Naive thymus-derived CD4-positive, alpha-beta T cell (primary cell): ENCODE measurements around the gene CDK5. TPM values are rescaled to one million over a fixed set of nuclear protein-coding genes. Genes with fewer than 3 reads are reported as not detected.
"Not testable (repeated sequence)": the region's sequence is repeated elsewhere in the genome, so short reads cannot be mapped to it uniquely, and the experiment has no call there.

Source experiments
- ATAC-seq: fragments of 150-1000 bp; cut with Tn5 transposase; 2 replicates; pipeline ENCODE4 v1.10.0; 2021; ENCODE audit warnings: mild to moderate bottlenecking, moderate library complexity
- CTCF ChIA-PET: fragments of 350-600 bp; sonication (Branson Sonifier 250); formaldehyde crosslinking; loops from one replicate; lab custom pipeline; 2021; ENCODE audit warnings: antibody characterized with exemption; lab: Charles Lee
- POLR2A ChIA-PET: fragments of 350-600 bp; sonication (Branson Sonifier 250); formaldehyde crosslinking; loops from one replicate; lab custom pipeline; 2021; ENCODE audit warnings: antibody characterized with exemption, inconsistent platforms; lab: Charles Lee
- DNase-seq, 9 donors: peaks; one replicate each; pipeline versions ENCODE4 v3.0.0 to v3.0.0-alpha.2; 2020 to 2022; ENCODE audit warnings: mixed read lengths in 1 of 9
- H3K27ac ChIP-seq: one replicate; pipeline ENCODE4 v1.7.0; 2013; ENCODE audit warnings: mild to moderate bottlenecking, low read depth, low read length, moderate library complexity
- H3K27me3 ChIP-seq, 2 donors: one replicate each; pipeline ENCODE4 v1.7.0; 2013; ENCODE audit warnings: low read length in 2 of 2, mild to moderate bottlenecking in 2 of 2, moderate library complexity in 2 of 2; ENCODE audit not compliant: control insufficient read depth in 2 of 2, insufficient read depth in 2 of 2
- H3K36me3 ChIP-seq, 3 experiments: 1 replicate in 2 of 3; 2 replicates in 1 of 3; pipeline ENCODE4 v1.7.0; 2013; ENCODE audit warnings: low read length in 3 of 3, mild to moderate bottlenecking in 3 of 3, moderate library complexity in 1 of 3; ENCODE audit not compliant: insufficient read depth in 3 of 3, control insufficient read depth in 2 of 3
- H3K4me1 ChIP-seq, 2 donors: one replicate each; pipeline ENCODE4 v1.7.0; 2013; ENCODE audit warnings: low read length in 2 of 2, mild to moderate bottlenecking in 2 of 2, moderate library complexity in 1 of 2; ENCODE audit not compliant: control insufficient read depth in 2 of 2, insufficient read depth in 2 of 2
- H3K4me3 ChIP-seq: 2 replicates; pipeline ENCODE4 v1.7.0; 2013; ENCODE audit warnings: mild to moderate bottlenecking, low read length
- H3K9me3 ChIP-seq, 3 experiments: 1 replicate in 2 of 3; 2 replicates in 1 of 3; pipeline ENCODE4 v1.7.0; 2013; ENCODE audit warnings: low read length in 3 of 3; ENCODE audit not compliant: control insufficient read depth in 2 of 3
- H3K27ac Mint-ChIP-seq, 9 donors: one replicate each; pipeline ENCODE4 v1.8.0; 2020 to 2022; ENCODE audit warnings: mixed read lengths in 9 of 9, mild to moderate bottlenecking in 8 of 9, moderate library complexity in 5 of 9, inconsistent platforms in 2 of 9
- H3K27me3 Mint-ChIP-seq, 5 donors: one replicate each; pipeline ENCODE4 v1.8.0; 2021 to 2022; ENCODE audit warnings: mixed read lengths in 5 of 5, mild to moderate bottlenecking in 1 of 5
- H3K36me3 Mint-ChIP-seq, 5 donors: one replicate each; pipeline ENCODE4 v1.8.0; 2020 to 2022; ENCODE audit warnings: mixed read lengths in 5 of 5, mild to moderate bottlenecking in 3 of 5, inconsistent platforms in 1 of 5
- H3K4me1 Mint-ChIP-seq, 7 donors: one replicate each; pipeline ENCODE4 v1.8.0; 2020 to 2022; ENCODE audit warnings: mixed read lengths in 7 of 7, mild to moderate bottlenecking in 3 of 7, inconsistent platforms in 1 of 7
- H3K4me3 Mint-ChIP-seq, 10 donors: one replicate each; pipeline ENCODE4 v1.8.0; 2020 to 2022; ENCODE audit warnings: mild to moderate bottlenecking in 10 of 10, mixed read lengths in 10 of 10, moderate library complexity in 6 of 10, inconsistent platforms in 2 of 10
- H3K9me3 Mint-ChIP-seq, 11 donors: one replicate each; pipeline ENCODE4 v1.8.0; 2020 to 2022; ENCODE audit warnings: mixed read lengths in 11 of 11, mild to moderate bottlenecking in 4 of 11, inconsistent platforms in 1 of 11, moderate library complexity in 1 of 11
- intact Hi-C, 2 donors: fragments of 100-400 bp; cut with micrococcal nuclease; formaldehyde crosslinking; loops; one replicate each; pipeline ENCODE4 v1.15.1; 2023
- polyA plus RNA-seq, 2 donors: library from polyadenylated mRNA; unstranded; fragments of 300-500 nt; fragmentation: Illumina TruSeq; gene quantifications; one replicate each; pipeline ENCODE4 v1.2.3, GENCODE V29; 2021
- total RNA-seq, 6 experiments: library from RNA in 5 of 6; stranded (reverse) in 5 of 6; gene quantifications; 1 replicate in 5 of 6; 2 replicates in 1 of 6; pipeline ENCODE4 v1.2.3 and lab custom pipeline; 2021 to 2026

The CDK5 gene
- total and polyA plus RNA-seq, 7 experiments from 2014 or later = 4.2 to 20.2 (median 7.7) TPM

DNA sequence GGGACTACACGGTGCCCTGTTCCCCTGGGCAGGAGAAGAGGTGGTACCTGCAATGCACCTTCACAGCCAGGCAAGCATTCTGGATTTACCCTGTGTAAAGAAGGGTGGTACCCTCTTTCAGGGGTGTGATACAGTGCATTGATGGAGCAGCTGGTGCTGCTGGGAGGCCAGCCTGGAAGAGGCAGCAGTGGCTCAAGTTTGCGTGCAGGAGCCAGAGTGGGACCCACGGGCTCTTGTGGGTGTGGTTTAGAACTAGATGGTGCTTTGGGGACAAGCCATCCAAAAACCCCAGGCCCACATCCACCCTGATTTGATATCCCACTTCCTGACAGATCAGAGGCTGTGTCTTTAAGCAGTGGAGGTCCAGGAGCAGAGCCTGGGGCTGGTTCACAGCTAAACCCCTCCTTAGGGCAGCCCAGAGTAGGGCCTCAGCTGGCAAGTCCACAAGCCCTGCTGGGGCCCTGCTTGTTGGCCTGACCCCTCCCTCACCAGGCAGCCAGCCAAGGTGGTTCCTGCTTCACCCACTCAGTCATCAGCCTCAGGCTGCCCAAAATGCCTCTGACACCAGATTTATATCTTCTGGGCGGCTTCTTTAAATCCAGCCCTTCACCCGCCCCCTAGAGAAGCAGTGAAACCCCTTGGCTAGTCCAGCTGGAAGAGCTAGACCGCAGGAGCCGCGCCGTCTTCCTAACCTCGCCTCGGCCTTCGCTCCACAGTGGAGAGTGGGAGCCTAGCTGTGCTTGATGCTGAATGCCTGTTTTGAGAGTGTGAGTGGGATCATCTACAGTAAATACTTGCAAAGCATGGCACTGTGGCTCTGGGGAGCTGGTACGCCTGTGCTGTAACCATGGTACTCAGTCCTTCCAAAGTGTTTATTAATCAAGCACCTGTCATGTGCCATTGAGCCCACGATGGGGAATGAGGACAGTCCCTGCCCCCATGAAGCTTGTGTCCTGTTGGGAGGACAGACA, 10.8 kb downstream of the CDK5 start:
- H3K9me3 Mint-ChIP-seq = no peaks in the 10 kb centered on the region
- Histone ChIP-seq H3K36me3 (peaks cover 0 to 41% (median 2%) of the 10 kb centered on the region in 3 experiments), H3K4me3 (no peak overlapping the region), H3K4me1 (peaks cover 0 to 6% of the 10 kb centered on the region in 2 donors), H3K9me3 (no peaks in the 10 kb centered on the region), H3K27me3 (no peaks in the 10 kb centered on the region), H3K27ac (no peak overlapping the region)
- peaks cover 0 to 7% (median 0%) of the 10 kb centered on the region in 5 donors for H3K27me3 Mint-ChIP-seq
- no peak overlapping the region for H3K4me3 Mint-ChIP-seq
- intact Hi-C loops = no loop called here
- peaks cover 0 to 2% (median 0%) of the 10 kb centered on the region in 5 donors for H3K36me3 Mint-ChIP-seq
- ATAC-seq (no peak), DNase-seq (no peak)
- CTCF ChIA-PET = no interaction called here
- POLR2A ChIA-PET = no interaction called here
- H3K4me1 Mint-ChIP-seq = peaks cover 0 to 6% (median 2%) of the 10 kb centered on the region in 7 donors
- H3K27ac Mint-ChIP-seq = peak overlapping the region in 3 of 9 donors; percentile 29 to 36 (median 31)

GRCh38 chr7:151045967-151046366, 11.7 kb downstream of the CDK5 start:
- Mint-ChIP-seq H3K36me3 (peaks cover 0 to 7% (median 0%) of the 10 kb centered on the region in 5 donors), H3K4me3 (no peak overlapping the region), H3K27me3 (peaks cover 0 to 7% (median 0%) of the 10 kb centered on the region in 5 donors), H3K4me1 (peaks cover 0 to 4% (median 0%) of the 10 kb centered on the region in 7 donors), H3K9me3 (no peaks in the 10 kb centered on the region), H3K27ac (peak overlapping the region in 1 of 9 donors; percentile 52)
- Histone ChIP-seq H3K27ac (no peak overlapping the region), H3K9me3 (no peaks in the 10 kb centered on the region), H3K27me3 (no peaks in the 10 kb centered on the region), H3K4me3 (no peak overlapping the region), H3K36me3 (peaks cover 0 to 45% (median 3%) of the 10 kb centered on the region in 3 experiments), H3K4me1 (peaks cover 0 to 3% of the 10 kb centered on the region in 2 donors)
- DNase-seq (no peak), ATAC-seq (no peak)
- ChIA-PET POLR2A (no interaction called here), CTCF (no interaction called here)
- intact Hi-C loops = no loop called here

DNA sequence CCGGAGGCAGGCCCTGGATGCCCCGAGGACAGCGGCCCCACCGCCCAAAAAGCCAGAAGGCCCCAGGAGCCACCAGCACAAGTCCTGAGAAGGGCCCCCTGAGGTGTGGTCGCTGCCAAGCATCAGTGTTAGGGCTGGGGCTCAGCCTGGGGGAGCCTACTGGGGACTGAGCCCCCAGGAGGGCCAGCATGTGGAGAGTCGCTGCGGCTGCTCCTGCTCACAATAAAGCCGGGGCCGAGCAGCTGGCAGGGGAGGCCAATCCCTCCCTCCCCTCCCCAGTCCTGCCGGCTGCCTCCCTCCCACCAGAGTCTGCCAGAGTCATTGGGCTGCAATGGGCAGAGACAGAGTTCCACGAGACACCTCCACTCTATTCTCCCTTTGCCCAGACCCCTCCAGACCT, 12.4 kb downstream of the CDK5 start:
- Mint-ChIP-seq H3K27ac (no peak overlapping the region), H3K9me3 (no peaks in the 10 kb centered on the region), H3K27me3 (peaks cover 0 to 6% (median 0%) of the 10 kb centered on the region in 5 donors), H3K36me3 (peaks cover 0 to 7% (median 0%) of the 10 kb centered on the region in 5 donors), H3K4me1 (peaks cover 0 to 4% (median 0%) of the 10 kb centered on the region in 7 donors), H3K4me3 (no peak overlapping the region)
- intact Hi-C loops = no loop called here
- POLR2A ChIA-PET = interaction anchor here (0.6 kb wide), 1 partner anchor 17 kb away, joined by 3 read pairs; no protein-coding TSS in a partner anchor
- H3K27ac ChIP-seq = no peak overlapping the region
- no peak overlapping the region for H3K4me3 ChIP-seq
- peaks cover 0 to 50% (median 3%) of the 10 kb centered on the region in 3 experiments for H3K36me3 ChIP-seq
- no peaks in the 10 kb centered on the region for H3K9me3 ChIP-seq
- CTCF ChIA-PET = no interaction called here
- DNase-seq = no peak
- no peaks in the 10 kb centered on the region for H3K27me3 ChIP-seq
- no peak for ATAC-seq
- no peaks in the 10 kb centered on the region for H3K4me1 ChIP-seq

- Mint-ChIP-seq H3K36me3 (peaks cover 0 to 7% (median 0%) of the 10 kb centered on the region in 5 donors), H3K27ac (no peak overlapping the region), H3K9me3 (no peaks in the 10 kb centered on the region), H3K27me3 (no peaks in the 10 kb centered on the region), H3K4me1 (peaks cover 0 to 9% (median 3%) of the 10 kb centered on the region in 7 donors), H3K4me3 (no peak overlapping the region)
- Histone ChIP-seq H3K36me3 (peaks cover 0 to 50% (median 3%) of the 10 kb centered on the region in 3 experiments), H3K27me3 (no peaks in the 10 kb centered on the region), H3K4me1 (no peaks in the 10 kb centered on the region), H3K9me3 (no peaks in the 10 kb centered on the region), H3K4me3 (no peak overlapping the region), H3K27ac (no peak overlapping the region)
- ChIA-PET CTCF (no interaction called here), POLR2A (no interaction called here)
- intact Hi-C loops = no loop called here
- DNase-seq (no peak), ATAC-seq (no peak)
Observed at GRCh38 chr7:151043959-151044358, 13.7 kb downstream of the CDK5 start.

DNA sequence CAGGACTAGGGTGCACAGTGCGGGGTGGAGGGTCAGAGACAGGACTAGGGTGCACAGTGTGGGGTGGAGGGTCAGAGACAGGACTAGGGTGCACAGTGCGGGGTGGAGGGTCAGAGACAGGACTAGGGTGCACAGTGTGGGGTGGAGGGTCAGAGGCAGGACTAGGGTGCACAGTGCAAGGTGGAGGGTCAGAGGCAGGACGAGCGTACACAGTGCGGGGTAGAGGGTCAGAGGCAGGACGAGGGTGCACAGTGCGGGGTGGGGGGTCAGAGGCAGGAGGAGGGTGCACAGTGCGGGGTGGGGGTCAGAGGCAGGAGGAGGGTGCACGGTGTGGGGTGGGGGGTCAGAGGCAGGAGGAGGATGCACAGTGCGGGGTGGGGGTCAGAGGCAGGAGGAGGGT, 14.2 kb downstream of the CDK5 start:
- H3K4me1 ChIP-seq, H3K27ac Mint-ChIP-seq, H3K4me3 ChIP-seq, ATAC-seq, H3K9me3 ChIP-seq, POLR2A ChIA-PET, H3K27ac ChIP-seq, intact Hi-C loops, H3K36me3 Mint-ChIP-seq, H3K27me3 Mint-ChIP-seq, H3K9me3 Mint-ChIP-seq, CTCF ChIA-PET, H3K4me3 Mint-ChIP-seq, H3K27me3 ChIP-seq, DNase-seq: not testable (repeated sequence)
- peaks cover 0 to 14% (median 0%) of the 10 kb centered on the region in 7 donors for H3K4me1 Mint-ChIP-seq
- H3K36me3 ChIP-seq = peaks cover 0 to 50% (median 3%) of the 10 kb centered on the region in 3 experiments

- CTCF ChIA-PET = interaction anchor here (0.7 to 1.5 kb wide), 2 partner anchors 22 to 62 kb away, joined by 3 to 4 read pairs; no protein-coding TSS in a partner anchor
- peaks cover 0 to 11% (median 0%) of the 10 kb centered on the region in 7 donors for H3K4me1 Mint-ChIP-seq
Observed at GRCh38 chr7:151040616-151041375, 16.9 kb downstream of the CDK5 start.

More at GRCh38 chr7:151040616-151041375, 16.9 kb downstream of the CDK5 start:
- Histone ChIP-seq H3K36me3 (peaks cover 0 to 73% (median 3%) of the 10 kb centered on the region in 3 experiments), H3K9me3 (no peaks in the 10 kb centered on the region), H3K27ac (no peak overlapping the region), H3K27me3 (no peaks in the 10 kb centered on the region), H3K4me1 (no peaks in the 10 kb centered on the region), H3K4me3 (no peak overlapping the region)
- DNase-seq = no peak
- Mint-ChIP-seq H3K4me3 (no peak overlapping the region), H3K27me3 (no peaks in the 10 kb centered on the region), H3K9me3 (no peaks in the 10 kb centered on the region), H3K36me3 (peaks cover 0 to 12% (median 0%) of the 10 kb centered on the region in 5 donors), H3K27ac (no peak overlapping the region)
- no peak for ATAC-seq
- POLR2A ChIA-PET = interaction anchor here (0.7 kb wide), 1 partner anchor 117 kb away, joined by 3 read pairs; no protein-coding TSS in a partner anchor
- intact Hi-C loops = no loop called here
